NK-92 (cell line): ENCODE data around the gene OR51S1.
"Not testable (repeated sequence)": the region's sequence is repeated elsewhere in the genome, so short reads cannot be mapped to it uniquely, and the experiment has no call there.

Experiments used
- DNase-seq: peaks from one replicate; lab custom pipeline; 2025; ENCODE audit not compliant: unreplicated experiment; lab: John Stamatoyannopoulos, UW

OR51S1 gene

GRCh38 chr11:4848908-4849532, at the start of gene OR51S1:
Gene OR51S1, minus strand, starts transcription at chr11:4849208. Its CDS starts 0 bp downstream, at chr11:4849208.
- DNase-seq, result no peak

- DNase-seq, result no peak
Measured at GRCh38 chr11:4891996-4892640, 43.1 kb upstream of the OR51S1 start.

- DNase-seq, result no peak
Measured at GRCh38 chr11:4890279-4890678, 41.3 kb upstream of the OR51S1 start.

GRCh38 chr11:4887591-4887990, 38.6 kb upstream of the OR51S1 start:
- DNase-seq, result no peak

- DNase-seq, result no peak
Measured at GRCh38 chr11:4886186-4886585, 37.2 kb upstream of the OR51S1 start.

- no peak for DNase-seq
Measured at GRCh38 chr11:4884361-4884760, 35.4 kb upstream of the OR51S1 start.

GRCh38 chr11:4882543-4882942, 33.5 kb upstream of the OR51S1 start:
- no peak for DNase-seq

- no peak for DNase-seq
Measured at GRCh38 chr11:4881860-4882500, 33.0 kb upstream of the OR51S1 start, which contains the start of gene OR51T1. Gene OR51T1, plus strand, starts transcription at chr11:4881900. Its CDS starts 0 bp downstream, at chr11:4881900.

- no peak for DNase-seq
Measured at GRCh38 chr11:4881188-4881587, 32.2 kb upstream of the OR51S1 start.

- DNase-seq, result no peak
Measured at GRCh38 chr11:4865855-4866254, 16.8 kb upstream of the OR51S1 start.

GRCh38 chr11:4863876-4864275, 14.9 kb upstream of the OR51S1 start:
- no peak for DNase-seq

- no peak for DNase-seq
Measured at GRCh38 chr11:4862447-4863236, 13.6 kb upstream of the OR51S1 start.

- DNase-seq, result not testable (repeated sequence)
Measured at GRCh38 chr11:4854286-4854685, 5.3 kb upstream of the OR51S1 start.

GRCh38 chr11:4851033-4851432, 2.0 kb upstream of the OR51S1 start:
- DNase-seq, result no peak

- no peak for DNase-seq
Measured at GRCh38 chr11:4839851-4840549, 9.0 kb downstream of the OR51S1 start.

GRCh38 chr11:4830909-4831308, 18.1 kb downstream of the OR51S1 start:
- no peak for DNase-seq

GRCh38 chr11:4830346-4830745, 18.7 kb downstream of the OR51S1 start:
- no peak for DNase-seq

- no peak for DNase-seq
Measured at GRCh38 chr11:4826425-4826824, 22.6 kb downstream of the OR51S1 start.

GRCh38 chr11:4825132-4825531, 23.9 kb downstream of the OR51S1 start:
- no peak for DNase-seq

- no peak for DNase-seq
Measured at GRCh38 chr11:4821021-4821420, 28.0 kb downstream of the OR51S1 start, which contains the start of gene OR51F2. Gene OR51F2, plus strand, starts transcription at chr11:4821321. Its CDS starts 101 bp downstream, at chr11:4821422.

GRCh38 chr11:4809246-4809645, 39.8 kb downstream of the OR51S1 start:
- DNase-seq, result no peak
